GM23338 (cell line): ENCODE data around the gene ADGRE3. TPM values are rescaled to one million over a fixed set of nuclear protein-coding genes. Genes with fewer than 3 reads are reported as not detected.

Experiments
- ATAC-seq: fragments of 200-7000 bp; cut with Tn5 transposase; 3 replicates; pipeline ENCODE4 v1.9.1; 2020
- DNase-seq: peaks from one replicate; pipeline ENCODE4 v3.0.0-alpha.2; 2015; ENCODE audit warnings: low spot score
- H2AFZ ChIP-seq: fragments of 200-600 bp; sonication (generic); 2 replicates; pipeline ENCODE4 v1.8.0; 2016; ENCODE audit warnings: antibody characterized with exemption, mild to moderate bottlenecking, moderate library complexity
- H3F3A ChIP-seq: fragments of 200-600 bp; sonication (generic); replicated peaks from 2 replicates; pipeline ENCODE4 v1.8.0; 2017; ENCODE audit warnings: antibody characterized with exemption, mixed run types, low read depth
- H3K27ac ChIP-seq: fragments of 200-600 bp; sonication (generic); 2 replicates; pipeline ENCODE4 v1.6.1; 2016; ENCODE audit warnings: low read depth
- H3K27me3 ChIP-seq: fragments of 200-600 bp; sonication (generic); 2 replicates; pipeline ENCODE4 v1.8.0; 2016; ENCODE audit warnings: mild to moderate bottlenecking, mixed run types, moderate library complexity; ENCODE audit not compliant: insufficient read depth
- H3K36me3 ChIP-seq: fragments of 200-600 bp; sonication (generic); 2 replicates; pipeline ENCODE4 v1.8.0; 2016; ENCODE audit warnings: mild to moderate bottlenecking; ENCODE audit not compliant: insufficient read depth
- H3K4me1 ChIP-seq: fragments of 200-600 bp; sonication (generic); 2 replicates; pipeline ENCODE4 v1.8.0; 2016; ENCODE audit warnings: mild to moderate bottlenecking, moderate library complexity; ENCODE audit not compliant: insufficient read depth
- H3K4me2 ChIP-seq: fragments of 200-600 bp; sonication (generic); 2 replicates; pipeline ENCODE4 v1.7.1; 2017; ENCODE audit warnings: mixed run types
- H3K4me3 ChIP-seq: fragments of 200-600 bp; sonication (generic); 2 replicates; pipeline ENCODE4 v1.6.1; 2016; ENCODE audit warnings: mixed run types
- H3K79me2 ChIP-seq: fragments of 200-600 bp; sonication (generic); replicated peaks from 2 replicates; pipeline ENCODE4 v1.8.0; 2017; ENCODE audit warnings: mild to moderate bottlenecking; ENCODE audit not compliant: insufficient read depth
- H3K9me2 ChIP-seq: fragments of 200-600 bp; sonication (generic); 2 replicates; pipeline ENCODE4 v1.8.0; 2017; ENCODE audit not compliant: insufficient read depth
- H4K20me1 ChIP-seq: fragments of 200-600 bp; sonication (generic); replicated peaks from 2 replicates; pipeline ENCODE4 v1.8.0; 2017; ENCODE audit warnings: mild to moderate bottlenecking; ENCODE audit not compliant: insufficient read depth
- H3K27ac Mint-ChIP-seq: 2 replicates; pipeline ENCODE4 v1.8.0; 2020; ENCODE audit warnings: inconsistent platforms, mild to moderate bottlenecking, moderate library complexity, mixed read lengths
- H3K27me3 Mint-ChIP-seq: 3 replicates; pipeline ENCODE4 v1.8.0; 2022; ENCODE audit warnings: low read depth, mild to moderate bottlenecking, moderate library complexity, mixed read lengths, inconsistent platforms; ENCODE audit not compliant: insufficient read depth, poor library complexity
- H3K36me3 Mint-ChIP-seq: 3 replicates; pipeline ENCODE4 v1.8.0; 2021; ENCODE audit warnings: low read depth, mild to moderate bottlenecking, inconsistent platforms, moderate library complexity, mixed read lengths
- H3K4me1 Mint-ChIP-seq: 3 replicates; pipeline ENCODE4 v1.8.0; 2020; ENCODE audit warnings: mild to moderate bottlenecking, inconsistent platforms, mixed read lengths
- H3K4me3 Mint-ChIP-seq: 3 replicates; pipeline ENCODE4 v1.8.0; 2021; ENCODE audit warnings: moderate library complexity, mild to moderate bottlenecking, inconsistent platforms, mixed read lengths
- H3K9me3 Mint-ChIP-seq: 3 replicates; pipeline ENCODE4 v1.8.0; 2020; ENCODE audit warnings: moderate library complexity, mild to moderate bottlenecking, inconsistent platforms, mixed read lengths
- EZH2 ChIP-seq: fragments of 200-600 bp; sonication (generic); IDR thresholded peaks from one replicate; pipeline ENCODE4 v1.8.0; 2017; ENCODE audit warnings: antibody characterized with exemption, mild to moderate bottlenecking, low read depth; ENCODE audit not compliant: unreplicated experiment
- JUNB ChIP-seq: IDR thresholded peaks from one replicate; pipeline ENCODE4 v1.6.1; 2016; ENCODE audit warnings: antibody characterized with exemption; ENCODE audit not compliant: unreplicated experiment
- NANOG ChIP-seq: IDR thresholded peaks from 2 replicates; pipeline ENCODE4 v1.6.1; 2016; ENCODE audit warnings: antibody characterized with exemption, borderline replicate concordance
- POLR2AphosphoS5 ChIP-seq: IDR thresholded peaks from 2 replicates; pipeline ENCODE4 v1.6.1; 2016; ENCODE audit warnings: antibody characterized with exemption, low read depth
- STAT1 ChIP-seq: IDR thresholded peaks from one replicate; pipeline ENCODE4 v1.6.1; 2016; ENCODE audit warnings: antibody characterized with exemption; ENCODE audit not compliant: unreplicated experiment
- ZNF114 ChIP-seq: fragments of 250-450 bp; sonication (Bioruptor Pico); IDR thresholded peaks from 2 replicates; pipeline ENCODE4 v1.5.0; 2020; ENCODE audit warnings: mild to moderate bottlenecking, moderate library complexity
- ZNF331 ChIP-seq: fragments of 250-450 bp; sonication (Bioruptor Pico); IDR thresholded peaks from 2 replicates; pipeline ENCODE4 v1.5.0; 2020; ENCODE audit warnings: low read depth, mild to moderate bottlenecking, moderate library complexity
- polyA plus RNA-seq: library from polyadenylated mRNA; unstranded; fragments of >200 nt; fragmentation: Nextera tagmentation; extraction: Ambion mirVana; gene quantifications from 2 replicates; pipeline ENCODE4 v1.2.1, GENCODE V29; 2016
- total RNA-seq: library from RNA; depleted of rRNA; stranded (reverse); fragments of >200 nt; shearing (Covaris generic); gene quantifications from 2 replicates; pipeline ENCODE4 v1.2.3, GENCODE V29; 2014
- TF ChIP-seq, protein P1 (sequence below): IDR thresholded peaks from one replicate; pipeline ENCODE4 v1.6.1; 2018; ENCODE audit warnings: antibody characterized with exemption; ENCODE audit not compliant: unreplicated experiment
- TF ChIP-seq, protein P2 (sequence below): IDR thresholded peaks from 2 replicates; pipeline ENCODE4 v1.6.1; 2016; ENCODE audit warnings: antibody characterized with exemption
- TF ChIP-seq, protein P3 (sequence below), 2 experiments: fragments of 200-600 bp in 1 of 2; sonication (generic) in 1 of 2; conservative IDR thresholded peaks; 2 replicates each; pipeline versions ENCODE4 v1.5.1 to v1.6.1; 2016 to 2017; ENCODE audit warnings: antibody characterized with exemption in 2 of 2, low read depth in 2 of 2, mild to moderate bottlenecking in 2 of 2, moderate library complexity in 1 of 2
- TF ChIP-seq, protein P4 (sequence below): fragments of 250-450 bp; sonication (Bioruptor Pico); IDR thresholded peaks from 2 replicates; pipeline ENCODE4 v1.5.0; 2020; ENCODE audit warnings: mild to moderate bottlenecking, moderate library complexity

The ADGRE3 gene
- total and polyA plus RNA-seq, 2 experiments from 2014 or later: not detected

DNA sequence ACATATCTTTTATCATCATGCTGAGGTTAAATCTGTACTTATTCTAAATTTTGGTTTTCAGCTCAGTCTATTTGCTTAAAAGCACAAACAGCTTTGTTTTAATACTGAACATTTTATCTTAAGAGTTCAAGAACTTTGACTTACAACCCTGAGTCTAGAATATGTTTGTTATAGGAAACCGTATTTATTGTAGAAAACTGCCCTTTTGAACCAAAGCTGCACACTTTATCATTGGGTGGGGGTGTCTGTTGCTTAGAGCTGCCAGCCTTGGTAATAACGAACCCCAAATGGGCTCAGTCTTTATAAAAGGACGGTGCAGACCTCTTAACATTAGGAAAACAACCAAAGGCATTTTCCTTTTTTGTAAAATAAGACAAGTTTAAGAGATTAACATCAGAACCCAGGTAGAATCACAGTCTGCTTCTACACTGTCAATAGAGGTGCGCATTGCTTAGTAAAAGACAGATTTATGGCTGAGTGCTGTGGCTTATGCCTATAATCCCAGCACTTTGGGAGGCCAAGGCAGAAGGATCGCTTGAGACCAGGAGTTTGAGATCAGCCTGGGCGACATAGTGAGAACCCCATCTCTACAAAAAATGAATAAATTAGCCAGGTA is 14.7 kb downstream of the ADGRE3 start:
- TF ChIP-seq NANOG (no peak), ZNF331 (CRISPR knock-in tag) (no peak), JUNB (no peak), EZH2 (no peak), ZNF114 (CRISPR knock-in tag) (no peak), POLR2AphosphoS5 (no peak), STAT1 (no peak)
- TF ChIP-seq, protein P1, sequence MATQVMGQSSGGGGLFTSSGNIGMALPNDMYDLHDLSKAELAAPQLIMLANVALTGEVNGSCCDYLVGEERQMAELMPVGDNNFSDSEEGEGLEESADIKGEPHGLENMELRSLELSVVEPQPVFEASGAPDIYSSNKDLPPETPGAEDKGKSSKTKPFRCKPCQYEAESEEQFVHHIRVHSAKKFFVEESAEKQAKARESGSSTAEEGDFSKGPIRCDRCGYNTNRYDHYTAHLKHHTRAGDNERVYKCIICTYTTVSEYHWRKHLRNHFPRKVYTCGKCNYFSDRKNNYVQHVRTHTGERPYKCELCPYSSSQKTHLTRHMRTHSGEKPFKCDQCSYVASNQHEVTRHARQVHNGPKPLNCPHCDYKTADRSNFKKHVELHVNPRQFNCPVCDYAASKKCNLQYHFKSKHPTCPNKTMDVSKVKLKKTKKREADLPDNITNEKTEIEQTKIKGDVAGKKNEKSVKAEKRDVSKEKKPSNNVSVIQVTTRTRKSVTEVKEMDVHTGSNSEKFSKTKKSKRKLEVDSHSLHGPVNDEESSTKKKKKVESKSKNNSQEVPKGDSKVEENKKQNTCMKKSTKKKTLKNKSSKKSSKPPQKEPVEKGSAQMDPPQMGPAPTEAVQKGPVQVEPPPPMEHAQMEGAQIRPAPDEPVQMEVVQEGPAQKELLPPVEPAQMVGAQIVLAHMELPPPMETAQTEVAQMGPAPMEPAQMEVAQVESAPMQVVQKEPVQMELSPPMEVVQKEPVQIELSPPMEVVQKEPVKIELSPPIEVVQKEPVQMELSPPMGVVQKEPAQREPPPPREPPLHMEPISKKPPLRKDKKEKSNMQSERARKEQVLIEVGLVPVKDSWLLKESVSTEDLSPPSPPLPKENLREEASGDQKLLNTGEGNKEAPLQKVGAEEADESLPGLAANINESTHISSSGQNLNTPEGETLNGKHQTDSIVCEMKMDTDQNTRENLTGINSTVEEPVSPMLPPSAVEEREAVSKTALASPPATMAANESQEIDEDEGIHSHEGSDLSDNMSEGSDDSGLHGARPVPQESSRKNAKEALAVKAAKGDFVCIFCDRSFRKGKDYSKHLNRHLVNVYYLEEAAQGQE: no peak
- TF ChIP-seq, protein P2, sequence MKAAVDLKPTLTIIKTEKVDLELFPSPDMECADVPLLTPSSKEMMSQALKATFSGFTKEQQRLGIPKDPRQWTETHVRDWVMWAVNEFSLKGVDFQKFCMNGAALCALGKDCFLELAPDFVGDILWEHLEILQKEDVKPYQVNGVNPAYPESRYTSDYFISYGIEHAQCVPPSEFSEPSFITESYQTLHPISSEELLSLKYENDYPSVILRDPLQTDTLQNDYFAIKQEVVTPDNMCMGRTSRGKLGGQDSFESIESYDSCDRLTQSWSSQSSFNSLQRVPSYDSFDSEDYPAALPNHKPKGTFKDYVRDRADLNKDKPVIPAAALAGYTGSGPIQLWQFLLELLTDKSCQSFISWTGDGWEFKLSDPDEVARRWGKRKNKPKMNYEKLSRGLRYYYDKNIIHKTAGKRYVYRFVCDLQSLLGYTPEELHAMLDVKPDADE: no peak
- TF ChIP-seq, protein P3, sequence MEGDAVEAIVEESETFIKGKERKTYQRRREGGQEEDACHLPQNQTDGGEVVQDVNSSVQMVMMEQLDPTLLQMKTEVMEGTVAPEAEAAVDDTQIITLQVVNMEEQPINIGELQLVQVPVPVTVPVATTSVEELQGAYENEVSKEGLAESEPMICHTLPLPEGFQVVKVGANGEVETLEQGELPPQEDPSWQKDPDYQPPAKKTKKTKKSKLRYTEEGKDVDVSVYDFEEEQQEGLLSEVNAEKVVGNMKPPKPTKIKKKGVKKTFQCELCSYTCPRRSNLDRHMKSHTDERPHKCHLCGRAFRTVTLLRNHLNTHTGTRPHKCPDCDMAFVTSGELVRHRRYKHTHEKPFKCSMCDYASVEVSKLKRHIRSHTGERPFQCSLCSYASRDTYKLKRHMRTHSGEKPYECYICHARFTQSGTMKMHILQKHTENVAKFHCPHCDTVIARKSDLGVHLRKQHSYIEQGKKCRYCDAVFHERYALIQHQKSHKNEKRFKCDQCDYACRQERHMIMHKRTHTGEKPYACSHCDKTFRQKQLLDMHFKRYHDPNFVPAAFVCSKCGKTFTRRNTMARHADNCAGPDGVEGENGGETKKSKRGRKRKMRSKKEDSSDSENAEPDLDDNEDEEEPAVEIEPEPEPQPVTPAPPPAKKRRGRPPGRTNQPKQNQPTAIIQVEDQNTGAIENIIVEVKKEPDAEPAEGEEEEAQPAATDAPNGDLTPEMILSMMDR (conservative IDR thresholded peaks at IDR 0.05; ENCODE audit: low read depth in 2 of 2): no peak
- TF ChIP-seq, protein P4, sequence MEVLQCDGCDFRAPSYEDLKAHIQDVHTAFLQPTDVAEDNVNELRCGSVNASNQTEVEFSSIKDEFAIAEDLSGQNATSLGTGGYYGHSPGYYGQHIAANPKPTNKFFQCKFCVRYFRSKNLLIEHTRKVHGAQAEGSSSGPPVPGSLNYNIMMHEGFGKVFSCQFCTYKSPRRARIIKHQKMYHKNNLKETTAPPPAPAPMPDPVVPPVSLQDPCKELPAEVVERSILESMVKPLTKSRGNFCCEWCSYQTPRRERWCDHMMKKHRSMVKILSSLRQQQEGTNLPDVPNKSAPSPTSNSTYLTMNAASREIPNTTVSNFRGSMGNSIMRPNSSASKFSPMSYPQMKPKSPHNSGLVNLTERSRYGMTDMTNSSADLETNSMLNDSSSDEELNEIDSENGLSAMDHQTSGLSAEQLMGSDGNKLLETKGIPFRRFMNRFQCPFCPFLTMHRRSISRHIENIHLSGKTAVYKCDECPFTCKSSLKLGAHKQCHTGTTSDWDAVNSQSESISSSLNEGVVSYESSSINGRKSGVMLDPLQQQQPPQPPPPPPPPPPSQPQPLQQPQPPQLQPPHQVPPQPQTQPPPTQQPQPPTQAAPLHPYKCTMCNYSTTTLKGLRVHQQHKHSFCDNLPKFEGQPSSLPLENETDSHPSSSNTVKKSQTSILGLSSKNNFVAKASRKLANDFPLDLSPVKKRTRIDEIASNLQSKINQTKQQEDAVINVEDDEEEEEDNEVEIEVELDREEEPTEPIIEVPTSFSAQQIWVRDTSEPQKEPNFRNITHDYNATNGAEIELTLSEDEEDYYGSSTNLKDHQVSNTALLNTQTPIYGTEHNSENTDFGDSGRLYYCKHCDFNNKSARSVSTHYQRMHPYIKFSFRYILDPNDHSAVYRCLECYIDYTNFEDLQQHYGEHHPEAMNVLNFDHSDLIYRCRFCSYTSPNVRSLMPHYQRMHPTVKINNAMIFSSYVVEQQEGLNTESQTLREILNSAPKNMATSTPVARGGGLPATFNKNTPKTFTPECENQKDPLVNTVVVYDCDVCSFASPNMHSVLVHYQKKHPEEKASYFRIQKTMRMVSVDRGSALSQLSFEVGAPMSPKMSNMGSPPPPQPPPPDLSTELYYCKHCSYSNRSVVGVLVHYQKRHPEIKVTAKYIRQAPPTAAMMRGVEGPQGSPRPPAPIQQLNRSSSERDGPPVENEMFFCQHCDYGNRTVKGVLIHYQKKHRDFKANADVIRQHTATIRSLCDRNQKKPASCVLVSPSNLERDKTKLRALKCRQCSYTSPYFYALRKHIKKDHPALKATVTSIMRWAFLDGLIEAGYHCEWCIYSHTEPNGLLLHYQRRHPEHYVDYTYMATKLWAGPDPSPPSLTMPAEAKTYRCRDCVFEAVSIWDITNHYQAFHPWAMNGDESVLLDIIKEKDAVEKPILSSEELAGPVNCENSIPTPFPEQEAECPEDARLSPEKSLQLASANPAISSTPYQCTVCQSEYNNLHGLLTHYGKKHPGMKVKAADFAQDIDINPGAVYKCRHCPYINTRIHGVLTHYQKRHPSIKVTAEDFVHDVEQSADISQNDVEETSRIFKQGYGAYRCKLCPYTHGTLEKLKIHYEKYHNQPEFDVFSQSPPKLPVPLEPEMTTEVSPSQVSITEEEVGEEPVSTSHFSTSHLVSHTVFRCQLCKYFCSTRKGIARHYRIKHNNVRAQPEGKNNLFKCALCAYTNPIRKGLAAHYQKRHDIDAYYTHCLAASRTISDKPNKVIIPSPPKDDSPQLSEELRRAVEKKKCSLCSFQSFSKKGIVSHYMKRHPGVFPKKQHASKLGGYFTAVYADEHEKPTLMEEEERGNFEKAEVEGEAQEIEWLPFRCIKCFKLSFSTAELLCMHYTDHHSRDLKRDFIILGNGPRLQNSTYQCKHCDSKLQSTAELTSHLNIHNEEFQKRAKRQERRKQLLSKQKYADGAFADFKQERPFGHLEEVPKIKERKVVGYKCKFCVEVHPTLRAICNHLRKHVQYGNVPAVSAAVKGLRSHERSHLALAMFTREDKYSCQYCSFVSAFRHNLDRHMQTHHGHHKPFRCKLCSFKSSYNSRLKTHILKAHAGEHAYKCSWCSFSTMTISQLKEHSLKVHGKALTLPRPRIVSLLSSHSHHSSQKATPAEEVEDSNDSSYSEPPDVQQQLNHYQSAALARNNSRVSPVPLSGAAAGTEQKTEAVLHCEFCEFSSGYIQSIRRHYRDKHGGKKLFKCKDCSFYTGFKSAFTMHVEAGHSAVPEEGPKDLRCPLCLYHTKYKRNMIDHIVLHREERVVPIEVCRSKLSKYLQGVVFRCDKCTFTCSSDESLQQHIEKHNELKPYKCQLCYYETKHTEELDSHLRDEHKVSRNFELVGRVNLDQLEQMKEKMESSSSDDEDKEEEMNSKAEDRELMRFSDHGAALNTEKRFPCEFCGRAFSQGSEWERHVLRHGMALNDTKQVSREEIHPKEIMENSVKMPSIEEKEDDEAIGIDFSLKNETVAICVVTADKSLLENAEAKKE (CRISPR knock-in tag): no peak

More for the DNA sequence above, 14.7 kb downstream of the ADGRE3 start:
- Histone ChIP-seq H3K4me2 (no peak overlapping the region), H3K4me1 (no peaks in the 10 kb centered on the region), H3K36me3 (no peaks in the 10 kb centered on the region), H2AFZ (no peak overlapping the region), H3F3A (no peaks in the 10 kb centered on the region), H3K27ac (no peak overlapping the region), H3K4me3 (no peak overlapping the region), H4K20me1 (no peaks in the 10 kb centered on the region), H3K79me2 (no peaks in the 10 kb centered on the region), H3K9me2 (no peaks in the 10 kb centered on the region), H3K27me3 (no peaks in the 10 kb centered on the region)
- no peak overlapping the region for H3K4me3 Mint-ChIP-seq
- peaks cover 86% of the 10 kb centered on the region for H3K9me3 Mint-ChIP-seq
- H3K27me3 Mint-ChIP-seq: peaks cover 3% of the 10 kb centered on the region
- H3K27ac Mint-ChIP-seq: no peak overlapping the region
- H3K4me1 Mint-ChIP-seq: no peaks in the 10 kb centered on the region
- ATAC-seq: no peak
- peaks cover 6% of the 10 kb centered on the region for H3K36me3 Mint-ChIP-seq
- DNase-seq: no peak
